BJ (cell line): ENCODE data around the gene DCANP1. TPM values are rescaled to one million over a fixed set of nuclear protein-coding genes. Genes with fewer than 3 reads are reported as not detected.

Experiments
- CTCF ChIA-PET: fragments of 350-600 bp; formaldehyde crosslinking; extraction: SDS; loops from one replicate; lab custom pipeline; 2021; ENCODE audit warnings: antibody characterized with exemption, inconsistent platforms; lab: Yijun Ruan, JAX
- POLR2A ChIA-PET: fragments of 300-600 bp; sonication (Branson Sonifier 250); formaldehyde crosslinking; extraction: SDS; loops from one replicate; lab custom pipeline; 2021; ENCODE audit warnings: antibody characterized with exemption; lab: Charles Lee
- DNase-seq: peaks from one replicate; pipeline ENCODE4 v3.0.0-alpha.2; 2011; ENCODE audit warnings: low read depth
- H3K27me3 ChIP-seq: 2 replicates; pipeline ENCODE4 v1.6.0; 2011; ENCODE audit warnings: low read length; ENCODE audit not compliant: control insufficient read depth, insufficient read depth
- H3K36me3 ChIP-seq: 2 replicates; pipeline ENCODE4 v1.5.1; 2011; ENCODE audit warnings: low read length; ENCODE audit not compliant: control insufficient read depth, insufficient read depth
- H3K4me3 ChIP-seq: 2 replicates; pipeline ENCODE4 v1.5.1; 2011; ENCODE audit warnings: low read depth, mild to moderate bottlenecking, control low read depth, low read length
- CTCF ChIP-seq: IDR thresholded peaks from 2 replicates; pipeline ENCODE4 v1.5.1; 2011; ENCODE audit warnings: low read depth, mild to moderate bottlenecking, control low read depth, inconsistent platforms, low read length, moderate library complexity; ENCODE audit not compliant: insufficient read depth
- polyA plus RNA-seq: library from polyadenylated mRNA; depleted of rRNA; stranded (reverse); fragments of >200 nt; gene quantifications from 2 replicates; pipeline ENCODE4 v1.2.3, GENCODE V29; 2011

The DCANP1 gene
- polyA plus RNA-seq, 1 experiment = not detected

GRCh38 chr5:135484674-135485086, 37.5 kb upstream of the DCANP1 start:
- ChIA-PET CTCF (interaction anchor here (0.8 to 3.6 kb wide), 3 partner anchors 16 to 67 kb away, joined by 3 to 12 read pairs (median 4); no protein-coding TSS in a partner anchor), POLR2A (no interaction called here)
- no peak for TF ChIP-seq CTCF
- DNase-seq = no peak
- no peaks in the 10 kb centered on the region for H3K36me3 ChIP-seq
- H3K4me3 ChIP-seq = no peak overlapping the region
- peaks cover 2% of the 10 kb centered on the region for H3K27me3 ChIP-seq

- H3K27me3 ChIP-seq = peaks cover 4% of the 10 kb centered on the region
- POLR2A ChIA-PET = no interaction called here
Measured at GRCh38 chr5:135483254-135483653, 36.1 kb upstream of the DCANP1 start.

GRCh38 chr5:135482381-135482933, 35.3 kb upstream of the DCANP1 start:
- peaks cover 4% of the 10 kb centered on the region for H3K27me3 ChIP-seq
- no peaks in the 10 kb centered on the region for H3K36me3 ChIP-seq
- TF ChIP-seq CTCF = no peak
- no peak overlapping the region for H3K4me3 ChIP-seq
- CTCF ChIA-PET = interaction anchor here (1.2 to 3.6 kb wide), 5 partner anchors 17 to 79 kb away, joined by 3 to 12 read pairs (median 5); no protein-coding TSS in a partner anchor
- no peak for DNase-seq
- POLR2A ChIA-PET = no interaction called here

More at GRCh38 chr5:135483254-135483653, 36.1 kb upstream of the DCANP1 start:
- CTCF ChIA-PET = interaction anchor here (1.2 to 3.6 kb wide), 5 partner anchors 17 to 78 kb away, joined by 3 to 12 read pairs (median 5); no protein-coding TSS in a partner anchor
- no peak for TF ChIP-seq CTCF
- H3K4me3 ChIP-seq = no peak overlapping the region
- no peaks in the 10 kb centered on the region for H3K36me3 ChIP-seq
- no peak for DNase-seq

GRCh38 chr5:135481909-135482311, 34.8 kb upstream of the DCANP1 start:
- Histone ChIP-seq H3K36me3 (no peaks in the 10 kb centered on the region), H3K4me3 (no peak overlapping the region), H3K27me3 (peaks cover 4% of the 10 kb centered on the region)
- CTCF ChIA-PET = interaction anchor here (1.2 to 3.6 kb wide), 4 partner anchors 16 to 80 kb away, joined by 3 to 12 read pairs (median 6); no protein-coding TSS in a partner anchor
- POLR2A ChIA-PET = no interaction called here
- no peak for DNase-seq
- no peak for TF ChIP-seq CTCF

- Histone ChIP-seq H3K4me3 (no peak overlapping the region), H3K27me3 (peaks cover 4% of the 10 kb centered on the region), H3K36me3 (no peaks in the 10 kb centered on the region)
- no peak for TF ChIP-seq CTCF
- ChIA-PET POLR2A (no interaction called here), CTCF (interaction anchor here (3.1 to 3.6 kb wide), 2 partner anchors 70 to 71 kb away, joined by 12 to 24 read pairs; no protein-coding TSS in a partner anchor)
- DNase-seq = no peak
Measured at GRCh38 chr5:135481387-135481786, 34.2 kb upstream of the DCANP1 start.
